HG03159 (cell line): ENCODE data around the gene NCKAP5.

Source experiments
- ATAC-seq: cut with Tn5 transposase; IDR thresholded peaks from one replicate; pipeline ENCODE4 v1.9.1; 2021; ENCODE audit warnings: mild to moderate bottlenecking, moderate library complexity; ENCODE audit not compliant: unreplicated experiment

Gene NCKAP5

GRCh38 chr2:133568172-133568571, at the start of gene NCKAP5:
Gene NCKAP5, minus strand, starts transcription at chr2:133568463. Its CDS starts 50,937 bp downstream, at chr2:133517526.
- no peak for ATAC-seq

GRCh38 chr2:133609664-133610063, 41.4 kb upstream of the NCKAP5 start:
- ATAC-seq: no peak

- no peak for ATAC-seq
These were observed 40.0 kb upstream of the NCKAP5 start for GRCh38 chr2:133608291-133608690.

GRCh38 chr2:133607679-133608078, 39.4 kb upstream of the NCKAP5 start:
- no peak for ATAC-seq

GRCh38 chr2:133606616-133607015, 38.4 kb upstream of the NCKAP5 start:
- ATAC-seq: no peak

- ATAC-seq: no peak
These were observed 37.5 kb upstream of the NCKAP5 start for GRCh38 chr2:133605766-133606137.

GRCh38 chr2:133605011-133605765, 36.9 kb upstream of the NCKAP5 start:
- no peak for ATAC-seq

- ATAC-seq: no peak
These were observed 34.8 kb upstream of the NCKAP5 start for GRCh38 chr2:133603109-133603508.

- no peak for ATAC-seq
These were observed 34.3 kb upstream of the NCKAP5 start for GRCh38 chr2:133602538-133602937.

GRCh38 chr2:133600266-133600928, 32.1 kb upstream of the NCKAP5 start:
- ATAC-seq: no peak

GRCh38 chr2:133599811-133600210, 31.5 kb upstream of the NCKAP5 start:
- no peak for ATAC-seq

GRCh38 chr2:133599211-133599803, 31.0 kb upstream of the NCKAP5 start:
- ATAC-seq: no peak

GRCh38 chr2:133598769-133599168, 30.5 kb upstream of the NCKAP5 start:
- no peak for ATAC-seq

GRCh38 chr2:133596701-133597393, 28.6 kb upstream of the NCKAP5 start:
- no peak for ATAC-seq

- no peak for ATAC-seq
These were observed 22.9 kb upstream of the NCKAP5 start for GRCh38 chr2:133591164-133591563.

GRCh38 chr2:133589456-133589855, 21.2 kb upstream of the NCKAP5 start:
- no peak for ATAC-seq

GRCh38 chr2:133588144-133588543, 19.9 kb upstream of the NCKAP5 start:
- no peak for ATAC-seq

- ATAC-seq: no peak
These were observed 18.7 kb upstream of the NCKAP5 start for GRCh38 chr2:133586978-133587377.

- ATAC-seq: no peak
These were observed 12.9 kb upstream of the NCKAP5 start for GRCh38 chr2:133581010-133581760.

- ATAC-seq: no peak
These were observed 11.0 kb upstream of the NCKAP5 start for GRCh38 chr2:133579274-133579673.

- ATAC-seq: no peak
These were observed 8.5 kb upstream of the NCKAP5 start for GRCh38 chr2:133576714-133577113.
